Heart right ventricle (tissue), 16 donors: ENCODE measurements around the gene GPR25. TPM values are rescaled to one million over a fixed set of nuclear protein-coding genes. Genes with fewer than 3 reads are reported as not detected.

ENCODE experiments used
- ATAC-seq, 8 donors: fragments of 200-7000 bp; cut with Tn5 transposase; one replicate each; pipeline ENCODE4 v1.9.1; 2020; ENCODE audit warnings: mild to moderate bottlenecking in 8 of 8, moderate library complexity in 8 of 8, moderate number of reproducible peaks in 1 of 8
- DNase-seq, 2 donors: peaks; one replicate each; pipeline ENCODE4 v3.0.0-alpha.2; 2020
- H3K27ac ChIP-seq, 10 donors: fragments of 200-600 bp; sonication (generic) in 2 of 10; one replicate each; pipeline versions ENCODE4 v1.5.0 to v1.8.0; 2020 to 2022; ENCODE audit warnings: mild to moderate bottlenecking in 3 of 10
- H3K27me3 ChIP-seq, 7 donors: fragments of 200-600 bp; one replicate each; pipeline ENCODE4 v1.8.0; 2021 to 2022; ENCODE audit warnings: mild to moderate bottlenecking in 2 of 7
- H3K36me3 ChIP-seq, 9 donors: fragments of 200-600 bp; sonication (generic) in 1 of 9; one replicate each; pipeline versions ENCODE4 v1.5.0 to v1.8.0; 2020 to 2022; ENCODE audit warnings: mild to moderate bottlenecking in 2 of 9
- H3K4me1 ChIP-seq, 9 donors: fragments of 200-600 bp; sonication (generic) in 1 of 9; one replicate each; pipeline versions ENCODE4 v1.5.0 to v1.8.0; 2020 to 2022; ENCODE audit warnings: mild to moderate bottlenecking in 4 of 9
- H3K4me3 ChIP-seq, 10 donors: fragments of 200-600 bp; sonication (generic) in 2 of 10; one replicate each; pipeline versions ENCODE4 v1.5.0 to v1.8.0; 2020 to 2022; ENCODE audit warnings: mild to moderate bottlenecking in 7 of 10, moderate library complexity in 2 of 10
- H3K9me3 ChIP-seq, 11 donors: fragments of 200-600 bp in 10 of 11; sonication (generic) in 2 of 11; one replicate each; pipeline versions ENCODE4 v1.5.0 to v1.8.0; 2013 to 2022; ENCODE audit warnings: mild to moderate bottlenecking in 2 of 11, control low read depth in 1 of 11, moderate library complexity in 1 of 11
- WGBS, 2 donors: extraction: QIAGEN DNeasy Blood & Tissue Kit; methylation state at CpG; one replicate each; pipeline ENCODE4 v1.1.7; 2013; ENCODE audit warnings: inconsistent platforms in 1 of 2; 5-methylcytosine and 5-hydroxymethylcytosine counted together
- intact Hi-C, 10 donors: fragments of 100-400 bp; cut with DNase I; formaldehyde crosslinking; loops; one replicate each; pipeline versions ENCODE4 v1.11.1 to v1.14.2; 2022
- polyA plus RNA-seq, 2 donors: library from polyadenylated mRNA; stranded (reverse); fragments of 200-250 nt; gene quantifications; one replicate each; pipeline ENCODE4 v1.2.3, GENCODE V29; 2013
- total RNA-seq, 10 donors: library from RNA; stranded (reverse); fragmentation: NEBNext Ultra II Directional in 3 of 10; extraction: Animal tissue kit (Norgen Biotek cat#: 25700) in 3 of 10; gene quantifications; one replicate each; pipeline versions ENCODE4 v1.2.1 to v1.2.4, GENCODE V29; 2021 to 2023
- TF ChIP-seq, protein P1 (sequence below), 9 donors: fragments of 200-600 bp; sonication (generic) in 2 of 9; IDR thresholded peaks; one replicate each; pipeline versions ENCODE4 v1.5.0 to v1.8.0; 2021 to 2022; ENCODE audit warnings: antibody characterized with exemption in 9 of 9, mild to moderate bottlenecking in 5 of 9, moderate library complexity in 1 of 9
- donor health status: Arrhythmogenic right ventricular cardiomyopathy.
- donor health status: ischemic (EF 13 %, LVEDD 7.1; RV severe dilation, severe dysfunction).
- donor health status: healthy with polysubstance abuse.
- donor health status: DM: no; HTN: yes; CAD: no.
- donor health status: DM: no; HTN: no; CAD: no.
- donor health status: ischemic (EF 25% LVEDD 6.9; RV normal size, moderate dysfunction).
- donor health status: ischemic (EF 25% LVEDD 5.7; RV mildly dilated, moderate dysfunction).
- donor health status: healthy.
- donor health status: DM: yes; HTN: yes; CAD: no.
- donor health status: Ischemic cardiomyopathy.
- donor health status: ischemic (EF 35%, LVEDD 5.7; RV mildly dilated, moderate dysfunction).
- donor health status: nonischemic (EF 11% LVEDD 7.7; RV severe dilation, severe dysfunction).
- donor health status: DM: yes; HTN: yes; CAD: no.
- donor health status: PGD.
- donor health status: ischemic (EF 29% LVEDD 5.4; RV normal size, mild dysfunction).
- donor health status: nonischemic (EF 23%, LVEDD 6.1; RV moderate dilation, normal function).

GPR25 gene
- total and polyA plus RNA-seq, 12 donors = not detected

DNA sequence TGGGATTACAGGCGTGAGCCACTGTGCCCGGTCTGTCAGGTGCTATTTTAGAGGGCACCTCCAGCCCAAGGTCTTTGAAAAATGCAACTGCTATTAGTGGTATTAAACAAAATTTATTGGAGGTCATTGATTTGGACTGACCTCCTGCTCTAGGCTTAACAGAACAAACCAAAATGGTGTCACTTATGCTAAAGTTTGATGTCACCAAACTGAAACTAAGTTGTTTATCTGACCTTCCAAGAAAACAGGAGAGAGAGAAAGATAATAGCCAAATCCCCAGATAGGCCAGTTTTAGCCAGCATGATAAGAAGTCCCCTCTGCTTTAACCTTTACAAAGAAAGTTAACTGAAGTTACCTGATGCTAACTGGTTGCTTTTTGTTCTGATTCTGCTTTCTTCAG lies 13.8 kb downstream of the GPR25 start:
- ATAC-seq = no peak
- peaks cover 4 to 28% (median 9%) of the 10 kb centered on the region in 9 donors for H3K4me1 ChIP-seq
- no peak for DNase-seq
- intact Hi-C loops = no loop called here
- no peaks in the 10 kb centered on the region for H3K36me3 ChIP-seq
- H3K27ac ChIP-seq = no peak overlapping the region
- no peak overlapping the region for H3K4me3 ChIP-seq
- H3K9me3 ChIP-seq = no peaks in the 10 kb centered on the region
- TF ChIP-seq, protein P1, sequence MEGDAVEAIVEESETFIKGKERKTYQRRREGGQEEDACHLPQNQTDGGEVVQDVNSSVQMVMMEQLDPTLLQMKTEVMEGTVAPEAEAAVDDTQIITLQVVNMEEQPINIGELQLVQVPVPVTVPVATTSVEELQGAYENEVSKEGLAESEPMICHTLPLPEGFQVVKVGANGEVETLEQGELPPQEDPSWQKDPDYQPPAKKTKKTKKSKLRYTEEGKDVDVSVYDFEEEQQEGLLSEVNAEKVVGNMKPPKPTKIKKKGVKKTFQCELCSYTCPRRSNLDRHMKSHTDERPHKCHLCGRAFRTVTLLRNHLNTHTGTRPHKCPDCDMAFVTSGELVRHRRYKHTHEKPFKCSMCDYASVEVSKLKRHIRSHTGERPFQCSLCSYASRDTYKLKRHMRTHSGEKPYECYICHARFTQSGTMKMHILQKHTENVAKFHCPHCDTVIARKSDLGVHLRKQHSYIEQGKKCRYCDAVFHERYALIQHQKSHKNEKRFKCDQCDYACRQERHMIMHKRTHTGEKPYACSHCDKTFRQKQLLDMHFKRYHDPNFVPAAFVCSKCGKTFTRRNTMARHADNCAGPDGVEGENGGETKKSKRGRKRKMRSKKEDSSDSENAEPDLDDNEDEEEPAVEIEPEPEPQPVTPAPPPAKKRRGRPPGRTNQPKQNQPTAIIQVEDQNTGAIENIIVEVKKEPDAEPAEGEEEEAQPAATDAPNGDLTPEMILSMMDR (IDR thresholded peaks at IDR 0.05) = no peak
- WGBS, 2 donors = 91 to 96% methylated on average over 2 of the region's 2 CpGs
- H3K27me3 ChIP-seq = peaks cover 0 to 69% (median 33%) of the 10 kb centered on the region in 7 donors

DNA sequence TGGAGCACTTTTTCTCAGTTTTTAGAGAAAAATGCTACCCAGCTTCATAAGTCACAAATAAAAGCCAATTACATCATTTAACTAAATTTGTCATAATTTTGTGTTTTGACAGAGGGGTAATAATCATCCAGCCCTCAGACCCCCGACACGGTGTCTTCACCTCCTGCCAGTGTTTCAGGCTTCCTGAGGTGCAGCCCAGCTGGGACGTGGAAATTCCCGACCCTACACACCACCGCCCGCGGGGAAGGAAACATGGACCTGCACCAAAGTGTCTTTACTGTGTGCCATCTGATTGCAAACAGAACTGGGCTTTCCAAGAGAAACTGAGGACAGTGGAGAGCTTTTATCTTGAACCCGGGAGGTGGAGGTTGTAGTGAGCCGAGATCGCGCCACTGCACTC lies 14.3 kb downstream of the GPR25 start:
- TF ChIP-seq, protein P1 (IDR thresholded peaks at IDR 0.05) = no peak
- no peak for ATAC-seq
- Histone ChIP-seq H3K4me3 (no peak overlapping the region), H3K27ac (no peak overlapping the region), H3K9me3 (no peaks in the 10 kb centered on the region), H3K27me3 (peaks cover 0 to 71% (median 38%) of the 10 kb centered on the region in 7 donors), H3K4me1 (peaks cover 4 to 32% (median 13%) of the 10 kb centered on the region in 9 donors), H3K36me3 (no peaks in the 10 kb centered on the region)
- DNase-seq = no peak
- 46 to 55% methylated on average over 11 of the region's 11 CpGs for WGBS, 2 donors
- intact Hi-C loops = no loop called here

DNA sequence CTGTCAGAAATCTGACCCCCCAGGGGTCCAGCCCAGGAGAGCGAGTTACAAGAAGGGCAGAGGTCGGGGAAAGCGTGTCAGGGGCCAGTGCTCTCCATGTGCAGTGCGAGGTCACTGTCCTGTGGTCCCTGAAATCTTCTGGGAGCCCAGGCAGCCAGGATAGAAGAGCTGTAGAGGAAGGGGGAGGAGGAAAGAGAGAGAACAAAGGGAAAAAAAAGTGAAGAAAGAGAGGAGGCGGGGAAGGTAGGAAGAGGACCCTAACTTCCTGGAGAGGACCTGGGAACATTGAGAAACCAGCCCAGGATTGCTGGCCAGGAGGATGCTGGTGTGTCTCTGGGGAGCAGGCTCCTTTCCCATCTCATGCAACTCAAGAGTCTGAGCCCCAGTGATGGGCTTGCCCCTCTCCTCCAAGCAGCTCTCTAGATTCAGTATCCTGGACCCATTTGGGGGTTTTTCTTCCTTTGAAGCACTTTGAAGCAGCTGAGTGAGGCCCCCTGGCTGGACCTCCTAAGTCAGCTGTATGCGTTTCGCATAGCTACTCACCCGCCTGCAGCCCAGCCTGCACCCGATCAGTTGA lies 15.1 kb downstream of the GPR25 start:
- H3K27me3 ChIP-seq = peaks cover 0 to 70% (median 40%) of the 10 kb centered on the region in 7 donors
- H3K27ac ChIP-seq = no peak overlapping the region
- TF ChIP-seq, protein P1 (IDR thresholded peaks at IDR 0.05) = no peak
- no peak for ATAC-seq
- no peaks in the 10 kb centered on the region for H3K9me3 ChIP-seq
- peaks cover 4 to 35% (median 13%) of the 10 kb centered on the region in 9 donors for H3K4me1 ChIP-seq
- DNase-seq = no peak
- no peaks in the 10 kb centered on the region for H3K36me3 ChIP-seq
- H3K4me3 ChIP-seq = peak overlapping the region in 1 of 10 donors; percentile 4
- intact Hi-C loops = no loop called here
- 79 to 89% methylated on average over 9 of the region's 9 CpGs for WGBS, 2 donors

DNA sequence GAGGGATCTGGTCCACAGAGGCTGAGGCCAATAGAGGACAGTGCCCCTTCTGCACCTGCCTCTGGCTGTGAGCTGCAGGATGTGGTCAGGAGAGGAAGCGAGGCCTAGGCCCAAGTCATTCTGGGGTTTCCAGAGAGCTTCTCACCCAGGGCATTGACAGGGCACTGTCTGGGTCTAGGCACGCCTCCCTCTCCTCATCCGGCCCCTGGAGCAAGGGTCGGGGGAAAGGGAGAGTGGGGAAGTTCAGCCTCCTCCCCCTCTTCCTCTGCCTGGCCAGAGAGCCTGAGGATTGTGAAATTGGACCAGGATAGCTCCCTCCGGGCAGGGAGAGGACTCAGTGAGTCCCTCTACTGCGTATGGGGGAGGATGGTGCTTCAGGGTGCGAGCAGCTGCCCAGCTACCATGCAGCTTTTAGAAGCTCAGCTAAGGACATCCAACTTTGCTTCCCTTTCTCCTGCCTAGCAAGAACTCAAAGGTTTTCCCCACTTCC lies 15.6 kb downstream of the GPR25 start:
- Histone ChIP-seq H3K4me1 (peaks cover 4 to 35% (median 13%) of the 10 kb centered on the region in 9 donors), H3K27me3 (peaks cover 0 to 74% (median 40%) of the 10 kb centered on the region in 7 donors), H3K36me3 (no peaks in the 10 kb centered on the region), H3K4me3 (no peak overlapping the region), H3K9me3 (no peaks in the 10 kb centered on the region), H3K27ac (no peak overlapping the region)
- ATAC-seq (peak in 7 of 8 donors; percentile 24 to 53 (median 27)), DNase-seq (no peak)
- intact Hi-C loops = no loop called here
- WGBS, 2 donors = 71 to 74% methylated on average over 7 of the region's 7 CpGs
- TF ChIP-seq, protein P1 (IDR thresholded peaks at IDR 0.05) = no peak
